ENCODE data around the gene USP10. TPM values are rescaled to one million over a fixed set of nuclear protein-coding genes. Genes with fewer than 3 reads are reported as not detected.
A peak's percentile ranks its signal among the peaks of the same experiment; 100 is the strongest.

USP10 gene
- total and polyA plus RNA-seq, 5 donors from 2014 or later, result 64.0 to 112 (median 88.1) TPM

- Mint-ChIP-seq H3K4me3 (no peak overlapping the region), H3K9me3 (no peaks in the 10 kb centered on the region), H3K27ac (peak overlapping the region; percentile 43 to 79 (median 55)), H3K4me1 (peaks cover 34 to 55% (median 48%) of the 10 kb centered on the region in 4 donors), H3K27me3 (no peaks in the 10 kb centered on the region), H3K36me3 (peaks cover 16% of the 10 kb centered on the region)
- peak overlapping the region; percentile 6 for H3K27ac ChIP-seq (ENCODE audit: insufficient read depth, low read length, poor library complexity, severe bottlenecking)
- no peaks in the 10 kb centered on the region for H3K27me3 ChIP-seq (ENCODE audit: control insufficient read depth, insufficient read depth, low read length)
- no peak for DNase-seq
- no peaks in the 10 kb centered on the region for H3K9me3 ChIP-seq (ENCODE audit: control insufficient read depth in 2 of 2, low read length in 2 of 2)
- H3K4me3 ChIP-seq (ENCODE audit: low read depth, low read length), result no peak overlapping the region
- H3K36me3 ChIP-seq (ENCODE audit: control insufficient read depth, insufficient read depth, low read length), result peaks cover 39% of the 10 kb centered on the region
- peaks cover 27% of the 10 kb centered on the region for H3K4me1 ChIP-seq (ENCODE audit: control insufficient read depth, insufficient read depth, low read length, poor library complexity, severe bottlenecking)
- no peak for ATAC-seq (ENCODE audit: low read depth in 2 of 2)
These were observed 58.8 kb downstream of the USP10 start for GRCh38 chr16:84758627-84759026.

- no peak for DNase-seq
- peak overlapping the region in 2 of 4 donors; percentile 24 to 44 for H3K4me3 Mint-ChIP-seq
- H3K4me3 ChIP-seq (ENCODE audit: low read depth, low read length), result no peak overlapping the region
- no peaks in the 10 kb centered on the region for H3K27me3 Mint-ChIP-seq
- peaks cover 32 to 51% (median 45%) of the 10 kb centered on the region in 4 donors for H3K4me1 Mint-ChIP-seq
- no peaks in the 10 kb centered on the region for H3K9me3 ChIP-seq (ENCODE audit: control insufficient read depth in 2 of 2, low read length in 2 of 2)
- peak overlapping the region; percentile 43 to 79 (median 55) for H3K27ac Mint-ChIP-seq
- no peak overlapping the region for H3K27ac ChIP-seq (ENCODE audit: insufficient read depth, low read length, poor library complexity, severe bottlenecking)
- no peaks in the 10 kb centered on the region for H3K27me3 ChIP-seq (ENCODE audit: control insufficient read depth, insufficient read depth, low read length)
- ATAC-seq (ENCODE audit: low read depth in 2 of 2), result no peak
- peaks cover 20% of the 10 kb centered on the region for H3K36me3 Mint-ChIP-seq
- H3K4me1 ChIP-seq (ENCODE audit: control insufficient read depth, insufficient read depth, low read length, poor library complexity, severe bottlenecking), result peaks cover 24% of the 10 kb centered on the region
- H3K9me3 Mint-ChIP-seq, result no peaks in the 10 kb centered on the region
- peaks cover 43% of the 10 kb centered on the region for H3K36me3 ChIP-seq (ENCODE audit: control insufficient read depth, insufficient read depth, low read length)
These were observed 59.3 kb downstream of the USP10 start for GRCh38 chr16:84759061-84759460.

GRCh38 chr16:84759906-84760305 lies 60.1 kb downstream of the USP10 start:
- H3K4me3 ChIP-seq (ENCODE audit: low read depth, low read length), result no peak overlapping the region
- Mint-ChIP-seq H3K4me1 (peaks cover 25 to 42% (median 38%) of the 10 kb centered on the region in 4 donors), H3K36me3 (peaks cover 29% of the 10 kb centered on the region), H3K4me3 (no peak overlapping the region), H3K27ac (peak overlapping the region in 2 of 3 donors; percentile 38 to 79), H3K9me3 (no peaks in the 10 kb centered on the region), H3K27me3 (no peaks in the 10 kb centered on the region)
- no peaks in the 10 kb centered on the region for H3K9me3 ChIP-seq (ENCODE audit: control insufficient read depth in 2 of 2, low read length in 2 of 2)
- H3K4me1 ChIP-seq (ENCODE audit: control insufficient read depth, insufficient read depth, low read length, poor library complexity, severe bottlenecking), result peaks cover 15% of the 10 kb centered on the region
- no peak overlapping the region for H3K27ac ChIP-seq (ENCODE audit: insufficient read depth, low read length, poor library complexity, severe bottlenecking)
- ATAC-seq (ENCODE audit: low read depth in 2 of 2) (no peak), DNase-seq (no peak)
- H3K36me3 ChIP-seq (ENCODE audit: control insufficient read depth, insufficient read depth, low read length), result peaks cover 50% of the 10 kb centered on the region
- no peaks in the 10 kb centered on the region for H3K27me3 ChIP-seq (ENCODE audit: control insufficient read depth, insufficient read depth, low read length)

GRCh38 chr16:84761448-84762368 lies 61.9 kb downstream of the USP10 start:
- no peak overlapping the region for H3K4me3 Mint-ChIP-seq
- ATAC-seq (ENCODE audit: low read depth in 2 of 2) (no peak), DNase-seq (no peak)
- H3K36me3 ChIP-seq (ENCODE audit: control insufficient read depth, insufficient read depth, low read length), result peaks cover 68% of the 10 kb centered on the region
- no peaks in the 10 kb centered on the region for H3K9me3 Mint-ChIP-seq
- no peak overlapping the region for H3K27ac ChIP-seq (ENCODE audit: insufficient read depth, low read length, poor library complexity, severe bottlenecking)
- peaks cover 26 to 40% (median 32%) of the 10 kb centered on the region in 4 donors for H3K4me1 Mint-ChIP-seq
- no peak overlapping the region for H3K4me3 ChIP-seq (ENCODE audit: low read depth, low read length)
- no peaks in the 10 kb centered on the region for H3K27me3 ChIP-seq (ENCODE audit: control insufficient read depth, insufficient read depth, low read length)
- H3K9me3 ChIP-seq (ENCODE audit: control insufficient read depth in 2 of 2, low read length in 2 of 2), result no peaks in the 10 kb centered on the region
- no peaks in the 10 kb centered on the region for H3K27me3 Mint-ChIP-seq
- H3K36me3 Mint-ChIP-seq, result peaks cover 38% of the 10 kb centered on the region
- H3K27ac Mint-ChIP-seq, result peak overlapping the region in 1 of 3 donors; percentile 56
- H3K4me1 ChIP-seq (ENCODE audit: control insufficient read depth, insufficient read depth, low read length, poor library complexity, severe bottlenecking), result peaks cover 10% of the 10 kb centered on the region

GRCh38 chr16:84763164-84763563 lies 63.4 kb downstream of the USP10 start:
- Histone ChIP-seq H3K27me3 (ENCODE audit: control insufficient read depth, insufficient read depth, low read length) (no peaks in the 10 kb centered on the region), H3K27ac (ENCODE audit: insufficient read depth, low read length, poor library complexity, severe bottlenecking) (no peak overlapping the region), H3K36me3 (ENCODE audit: control insufficient read depth, insufficient read depth, low read length) (peaks cover 78% of the 10 kb centered on the region), H3K4me1 (ENCODE audit: control insufficient read depth, insufficient read depth, low read length, poor library complexity, severe bottlenecking) (peaks cover 7% of the 10 kb centered on the region), H3K4me3 (ENCODE audit: low read depth, low read length) (no peak overlapping the region), H3K9me3 (ENCODE audit: control insufficient read depth in 2 of 2, low read length in 2 of 2) (no peaks in the 10 kb centered on the region)
- no peaks in the 10 kb centered on the region for H3K9me3 Mint-ChIP-seq
- no peaks in the 10 kb centered on the region for H3K27me3 Mint-ChIP-seq
- H3K27ac Mint-ChIP-seq, result no peak overlapping the region
- H3K4me3 Mint-ChIP-seq, result no peak overlapping the region
- ATAC-seq (ENCODE audit: low read depth in 2 of 2) (no peak), DNase-seq (no peak)
- peaks cover 44% of the 10 kb centered on the region for H3K36me3 Mint-ChIP-seq
- peaks cover 26 to 41% (median 33%) of the 10 kb centered on the region in 4 donors for H3K4me1 Mint-ChIP-seq

- ATAC-seq (ENCODE audit: low read depth in 2 of 2), result no peak
- Histone ChIP-seq H3K27me3 (ENCODE audit: control insufficient read depth, insufficient read depth, low read length) (no peaks in the 10 kb centered on the region), H3K9me3 (ENCODE audit: control insufficient read depth in 2 of 2, low read length in 2 of 2) (no peaks in the 10 kb centered on the region), H3K27ac (ENCODE audit: insufficient read depth, low read length, poor library complexity, severe bottlenecking) (no peak overlapping the region), H3K36me3 (ENCODE audit: control insufficient read depth, insufficient read depth, low read length) (peaks cover 81% of the 10 kb centered on the region), H3K4me3 (ENCODE audit: low read depth, low read length) (no peak overlapping the region), H3K4me1 (ENCODE audit: control insufficient read depth, insufficient read depth, low read length, poor library complexity, severe bottlenecking) (peaks cover 3% of the 10 kb centered on the region)
- Mint-ChIP-seq H3K27me3 (no peaks in the 10 kb centered on the region), H3K9me3 (no peaks in the 10 kb centered on the region), H3K27ac (no peak overlapping the region), H3K4me1 (peaks cover 24 to 37% (median 31%) of the 10 kb centered on the region in 4 donors), H3K4me3 (no peak overlapping the region), H3K36me3 (peaks cover 44% of the 10 kb centered on the region)
- no peak for DNase-seq
These were observed 63.8 kb downstream of the USP10 start for GRCh38 chr16:84763629-84764028.

GRCh38 chr16:84764970-84765369 lies 65.2 kb downstream of the USP10 start:
- H3K4me3 ChIP-seq (ENCODE audit: low read depth, low read length), result no peak overlapping the region
- DNase-seq, result no peak
- peaks cover 50% of the 10 kb centered on the region for H3K36me3 Mint-ChIP-seq
- ATAC-seq (ENCODE audit: low read depth in 2 of 2), result no peak
- no peaks in the 10 kb centered on the region for H3K9me3 ChIP-seq (ENCODE audit: control insufficient read depth in 2 of 2, low read length in 2 of 2)
- H3K27me3 Mint-ChIP-seq, result no peaks in the 10 kb centered on the region
- no peaks in the 10 kb centered on the region for H3K9me3 Mint-ChIP-seq
- no peaks in the 10 kb centered on the region for H3K27me3 ChIP-seq (ENCODE audit: control insufficient read depth, insufficient read depth, low read length)
- H3K27ac ChIP-seq (ENCODE audit: insufficient read depth, low read length, poor library complexity, severe bottlenecking), result no peak overlapping the region
- H3K4me3 Mint-ChIP-seq, result no peak overlapping the region
- peak overlapping the region in 1 of 3 donors; percentile 68 for H3K27ac Mint-ChIP-seq
- no peaks in the 10 kb centered on the region for H3K4me1 ChIP-seq (ENCODE audit: control insufficient read depth, insufficient read depth, low read length, poor library complexity, severe bottlenecking)
- H3K36me3 ChIP-seq (ENCODE audit: control insufficient read depth, insufficient read depth, low read length), result peaks cover 88% of the 10 kb centered on the region
- H3K4me1 Mint-ChIP-seq, result peaks cover 17 to 30% (median 22%) of the 10 kb centered on the region in 4 donors
